H9 (cell line): ENCODE data around the gene ZSWIM1. TPM values are rescaled to one million over a fixed set of nuclear protein-coding genes. Genes with fewer than 3 reads are reported as not detected.

Source experiments
- DNase-seq: peaks from one replicate; pipeline ENCODE4 v3.0.0-alpha.2; 2017
- H2AFZ ChIP-seq: one replicate; pipeline ENCODE4 v1.6.1; 2013; ENCODE audit warnings: mild to moderate bottlenecking, low read length, control low read depth, moderate library complexity
- H2AK5ac ChIP-seq: 2 replicates; pipeline ENCODE4 v1.6.1; 2013; ENCODE audit warnings: low read length, control low read depth, mixed read lengths; ENCODE audit not compliant: insufficient read length
- H2BK120ac ChIP-seq: one replicate; pipeline ENCODE4 v1.6.1; 2013; ENCODE audit warnings: low read depth, mild to moderate bottlenecking, low read length, control low read depth, inconsistent platforms; ENCODE audit not compliant: poor library complexity, severe bottlenecking
- H2BK12ac ChIP-seq: 2 replicates; pipeline ENCODE4 v1.6.1; 2013; ENCODE audit warnings: low read length, control low read depth, mixed read lengths, low read depth; ENCODE audit not compliant: insufficient read length
- H2BK15ac ChIP-seq: 2 replicates; pipeline ENCODE4 v1.6.1; 2013; ENCODE audit warnings: low read depth, low read length, control low read depth
- H2BK20ac ChIP-seq: one replicate; pipeline ENCODE4 v1.6.1; 2013; ENCODE audit warnings: low read depth, mild to moderate bottlenecking, low read length, control low read depth, inconsistent platforms; ENCODE audit not compliant: poor library complexity, severe bottlenecking
- H2BK5ac ChIP-seq: 2 replicates; pipeline ENCODE4 v1.6.1; 2013; ENCODE audit warnings: low read length, control low read depth, mixed read lengths; ENCODE audit not compliant: insufficient read length
- H3K14ac ChIP-seq: 2 replicates; pipeline ENCODE4 v1.6.1; 2013; ENCODE audit warnings: low read length, control low read depth; ENCODE audit not compliant: insufficient read depth
- H3K18ac ChIP-seq: 2 replicates; pipeline ENCODE4 v1.6.1; 2013; ENCODE audit warnings: low read depth, mild to moderate bottlenecking, mixed read lengths, low read length, control low read depth; ENCODE audit not compliant: insufficient read length
- H3K23ac ChIP-seq: 2 replicates; pipeline ENCODE4 v1.6.1; 2013; ENCODE audit warnings: low read length, control low read depth, mixed read lengths, low read depth; ENCODE audit not compliant: insufficient read length
- H3K23me2 ChIP-seq: 2 replicates; pipeline ENCODE4 v1.6.1; 2013; ENCODE audit warnings: low read depth, mild to moderate bottlenecking, mixed read lengths, low read length, control low read depth; ENCODE audit not compliant: insufficient read length, poor library complexity, severe bottlenecking
- H3K27ac ChIP-seq: 2 replicates; pipeline ENCODE4 v1.5.1; 2013; ENCODE audit warnings: low read length, control low read depth, mixed read lengths, low read depth; ENCODE audit not compliant: insufficient read length
- H3K27me3 ChIP-seq: 2 replicates; pipeline ENCODE4 v1.6.1; 2013; ENCODE audit warnings: low read length, control low read depth, inconsistent platforms; ENCODE audit not compliant: insufficient read depth
- H3K4ac ChIP-seq: 2 replicates; pipeline ENCODE4 v1.6.1; 2013; ENCODE audit warnings: low read depth, mild to moderate bottlenecking, control low read depth, inconsistent platforms, low read length, moderate library complexity
- H3K4me1 ChIP-seq: 2 replicates; pipeline ENCODE4 v1.6.1; 2013; ENCODE audit warnings: low read length, control low read depth, inconsistent platforms; ENCODE audit not compliant: insufficient read depth
- H3K4me2 ChIP-seq: 2 replicates; pipeline ENCODE4 v1.6.1; 2013; ENCODE audit warnings: low read length, control low read depth, mixed read lengths; ENCODE audit not compliant: insufficient read length, insufficient read depth
- H3K56ac ChIP-seq: 2 replicates; pipeline ENCODE4 v1.6.1; 2013; ENCODE audit warnings: low read depth, mild to moderate bottlenecking, mixed read lengths, low read length, control low read depth; ENCODE audit not compliant: insufficient read length
- H3K79me1 ChIP-seq: 2 replicates; pipeline ENCODE4 v1.6.1; 2013; ENCODE audit warnings: low read depth, mild to moderate bottlenecking, moderate library complexity, low read length, control low read depth, inconsistent platforms; ENCODE audit not compliant: insufficient read depth, poor library complexity, severe bottlenecking
- H3K79me2 ChIP-seq: 2 replicates; pipeline ENCODE4 v1.6.1; 2013; ENCODE audit warnings: low read length, control low read depth, inconsistent platforms; ENCODE audit not compliant: insufficient read depth
- H3K9ac ChIP-seq: 2 replicates; pipeline ENCODE4 v1.6.1; 2013; ENCODE audit warnings: low read length, control low read depth, mixed read lengths; ENCODE audit not compliant: insufficient read length; ENCODE audit errors: extremely low read depth
- H3K9me3 ChIP-seq: one replicate; pipeline ENCODE4 v1.6.1; 2013; ENCODE audit warnings: low read depth, low read length, inconsistent platforms; ENCODE audit not compliant: control insufficient read depth
- H3T11ph ChIP-seq: one replicate; pipeline ENCODE4 v1.6.1; 2013; ENCODE audit warnings: mild to moderate bottlenecking, low read length, control low read depth, inconsistent platforms
- H4K20me1 ChIP-seq: one replicate; pipeline ENCODE4 v1.6.1; 2013; ENCODE audit not compliant: control insufficient read depth, insufficient read length, insufficient read depth
- H4K5ac ChIP-seq: 2 replicates; pipeline ENCODE4 v1.6.1; 2013; ENCODE audit warnings: low read depth, mild to moderate bottlenecking, mixed read lengths, low read length, control low read depth; ENCODE audit not compliant: insufficient read length
- H4K8ac ChIP-seq: replicated peaks from 2 replicates; pipeline ENCODE4 v1.6.1; 2013; ENCODE audit warnings: low read length, control low read depth, mixed read lengths, low read depth; ENCODE audit not compliant: insufficient read length
- H4K91ac ChIP-seq: 2 replicates; pipeline ENCODE4 v1.6.1; 2013; ENCODE audit warnings: low read depth, mild to moderate bottlenecking, moderate library complexity, mixed read lengths, low read length, control low read depth; ENCODE audit not compliant: insufficient read length
- H3K27ac Mint-ChIP-seq, 3 experiments: 2 replicates in 2 of 3; 3 replicates in 1 of 3; pipeline ENCODE4 v1.8.0; 2020 to 2021; ENCODE audit warnings: mixed read lengths in 3 of 3, mild to moderate bottlenecking in 1 of 3, moderate library complexity in 1 of 3
- H3K27me3 Mint-ChIP-seq: 2 replicates; pipeline ENCODE4 v1.8.0; 2021; ENCODE audit warnings: low read depth, mild to moderate bottlenecking, moderate library complexity, mixed read lengths
- H3K36me3 Mint-ChIP-seq, 3 experiments: 2 replicates in 2 of 3; 3 replicates in 1 of 3; pipeline ENCODE4 v1.8.0; 2020 to 2021; ENCODE audit warnings: low read depth in 3 of 3, mixed read lengths in 3 of 3; ENCODE audit not compliant: insufficient read depth in 1 of 3
- H3K4me1 Mint-ChIP-seq, 2 experiments: 2 replicates each; pipeline ENCODE4 v1.8.0; 2020; ENCODE audit warnings: mixed read lengths in 2 of 2
- H3K4me3 Mint-ChIP-seq, 2 experiments: 2 replicates in 1 of 2; 3 replicates in 1 of 2; pipeline ENCODE4 v1.8.0; 2020 to 2021; ENCODE audit warnings: mild to moderate bottlenecking in 2 of 2, mixed read lengths in 2 of 2, moderate library complexity in 1 of 2
- H3K9me3 Mint-ChIP-seq, 2 experiments: 2 replicates in 1 of 2; 3 replicates in 1 of 2; pipeline ENCODE4 v1.8.0; 2020; ENCODE audit warnings: mild to moderate bottlenecking in 2 of 2, mixed read lengths in 2 of 2, moderate library complexity in 1 of 2
- WGBS: extraction: QIAGEN DNeasy Blood & Tissue Kit; methylation state at CpG from one replicate; pipeline ENCODE4 v1.1.7; 2013; ENCODE audit warnings: missing lambda C conversion rate, low lambda C conversion rate, mixed read lengths; ENCODE audit not compliant: insufficient read length; ENCODE audit errors: extremely low coverage; 5-methylcytosine and 5-hydroxymethylcytosine counted together
- long read RNA-seq: library from polyadenylated mRNA; unstranded; transcript quantifications from one replicate; pipeline ENCODE4 v2.0.0, GENCODE V29; 2020
- total RNA-seq: library from RNA; stranded (reverse); gene quantifications from 2 replicates; pipeline ENCODE4 v1.2.1, GENCODE V29; 2021
- TF ChIP-seq, protein P1 (sequence below): fragments of 200-600 bp; sonication (generic); conservative IDR thresholded peaks from 3 replicates; pipeline ENCODE4 v1.8.0; 2021; ENCODE audit warnings: antibody characterized with exemption, mild to moderate bottlenecking

ZSWIM1 gene
- total RNA-seq = 12.0 and 13.0 TPM in 2 replicates
- long read RNA-seq, partial matches to known transcripts = 2 of 2 reads
- long read RNA-seq, other reads (novel, unspliced or antisense) = 0 of 2 reads

- Histone ChIP-seq H4K8ac (no peak within 1 kb of the TSS), H3K4ac (no peak within 1 kb of the TSS), H3T11ph (no peak within 1 kb of the TSS), H3K4me2 (peak within 1 kb of the TSS; percentile 96), H2BK5ac (no peak within 1 kb of the TSS), H4K5ac (no peak within 1 kb of the TSS), H2BK15ac (no peak within 1 kb of the TSS), H4K91ac (no peak within 1 kb of the TSS), H3K18ac (peak within 1 kb of the TSS; percentile 78), H2BK20ac (no peak within 1 kb of the TSS), H3K4me1 (no peaks in the 10 kb centered on the region), H2AFZ (no peak within 1 kb of the TSS), H4K20me1 (no peaks in the 10 kb centered on the region), H3K14ac (peak within 1 kb of the TSS; percentile 72), H3K23ac (no peak within 1 kb of the TSS), H3K9ac (peak within 1 kb of the TSS; percentile 96), H2BK120ac (no peak within 1 kb of the TSS), H2BK12ac (no peak within 1 kb of the TSS), H3K27me3 (no peaks in the 10 kb centered on the region), H2AK5ac (no peak within 1 kb of the TSS), H3K79me2 (peaks cover 5% of the 10 kb centered on the region; the same call in 1 of the 2 replicates), H3K56ac (no peak within 1 kb of the TSS), H3K27ac (no peak within 1 kb of the TSS), H3K9me3 (no peaks in the 10 kb centered on the region), H3K79me1 (no peaks in the 10 kb centered on the region), H3K23me2 (peaks cover 5% of the 10 kb centered on the region)
- no peaks in the 10 kb centered on the region for H3K9me3 Mint-ChIP-seq
- H3K36me3 Mint-ChIP-seq = peaks cover 17 to 33% (median 20%) of the 10 kb centered on the region in 3 experiments
- TF ChIP-seq, protein P1, sequence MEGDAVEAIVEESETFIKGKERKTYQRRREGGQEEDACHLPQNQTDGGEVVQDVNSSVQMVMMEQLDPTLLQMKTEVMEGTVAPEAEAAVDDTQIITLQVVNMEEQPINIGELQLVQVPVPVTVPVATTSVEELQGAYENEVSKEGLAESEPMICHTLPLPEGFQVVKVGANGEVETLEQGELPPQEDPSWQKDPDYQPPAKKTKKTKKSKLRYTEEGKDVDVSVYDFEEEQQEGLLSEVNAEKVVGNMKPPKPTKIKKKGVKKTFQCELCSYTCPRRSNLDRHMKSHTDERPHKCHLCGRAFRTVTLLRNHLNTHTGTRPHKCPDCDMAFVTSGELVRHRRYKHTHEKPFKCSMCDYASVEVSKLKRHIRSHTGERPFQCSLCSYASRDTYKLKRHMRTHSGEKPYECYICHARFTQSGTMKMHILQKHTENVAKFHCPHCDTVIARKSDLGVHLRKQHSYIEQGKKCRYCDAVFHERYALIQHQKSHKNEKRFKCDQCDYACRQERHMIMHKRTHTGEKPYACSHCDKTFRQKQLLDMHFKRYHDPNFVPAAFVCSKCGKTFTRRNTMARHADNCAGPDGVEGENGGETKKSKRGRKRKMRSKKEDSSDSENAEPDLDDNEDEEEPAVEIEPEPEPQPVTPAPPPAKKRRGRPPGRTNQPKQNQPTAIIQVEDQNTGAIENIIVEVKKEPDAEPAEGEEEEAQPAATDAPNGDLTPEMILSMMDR = no peak
- no CpG with 5 or more reads among the region's 23 CpGs for WGBS
- H3K27ac Mint-ChIP-seq = peak within 1 kb of the TSS; percentile 82 to 95 (median 93)
- peak; percentile 99 for DNase-seq
- H3K4me3 Mint-ChIP-seq = peak within 1 kb of the TSS; percentile 93 to 95
- peaks cover 5 to 9% of the 10 kb centered on the region in 2 experiments for H3K4me1 Mint-ChIP-seq
- no peaks in the 10 kb centered on the region for H3K27me3 Mint-ChIP-seq
Observed at GRCh38 chr20:45880988-45881788, at the start of gene ZSWIM1. Gene ZSWIM1, plus strand, starts transcription at chr20:45881227. Its CDS starts 1,366 bp downstream, at chr20:45882593.
